Astrocyte of the hippocampus (primary cell): ENCODE measurements around the gene ZNF747.

ENCODE experiments used
- DNase-seq: peaks from one replicate; pipeline ENCODE4 v3.0.0; 2011; ENCODE audit warnings: low read depth, low spot score

The ZNF747 gene

DNA sequence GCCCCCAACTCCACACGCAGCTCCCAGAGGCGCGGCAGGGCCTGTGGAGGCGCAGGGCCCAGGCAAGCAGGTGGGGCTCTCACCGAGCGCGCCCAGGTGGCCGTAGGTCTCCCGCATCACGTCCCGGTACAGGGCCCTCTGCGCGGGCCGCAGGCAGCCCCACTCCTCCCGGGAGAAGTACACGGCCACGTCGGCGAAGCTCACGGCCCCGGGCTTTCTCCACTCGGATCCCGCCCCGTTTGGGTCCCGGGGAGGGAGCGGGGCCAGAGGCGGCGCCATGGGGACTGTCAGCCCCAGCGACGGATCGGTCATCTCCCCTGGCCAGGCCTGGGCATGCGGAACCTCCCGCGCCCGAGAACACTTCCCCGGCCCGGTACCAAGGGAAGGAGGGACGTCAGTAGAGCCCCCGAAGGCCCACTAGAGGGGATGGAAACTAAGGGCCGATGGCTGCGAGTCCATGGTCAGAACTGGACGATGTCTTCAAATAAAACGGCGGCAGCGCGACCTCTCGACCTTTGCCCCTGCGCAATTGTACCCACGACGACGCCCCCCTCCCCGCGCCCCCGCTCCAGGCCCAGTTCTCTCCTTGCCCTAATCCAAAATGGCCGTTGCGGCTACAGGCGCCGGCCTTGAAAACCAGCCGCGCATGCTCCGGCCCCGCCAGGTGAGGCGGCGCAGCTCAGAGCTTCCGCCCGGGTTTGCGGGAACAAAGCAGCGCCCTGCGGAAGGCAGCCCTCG, at the start of gene ZNF747:
ZNF747 (minus strand) TSS at position 491 of the 738 bp plus-strand sequence; CDS start at position 312, 179 bp downstream.
- peak; percentile 94 for DNase-seq

DNA sequence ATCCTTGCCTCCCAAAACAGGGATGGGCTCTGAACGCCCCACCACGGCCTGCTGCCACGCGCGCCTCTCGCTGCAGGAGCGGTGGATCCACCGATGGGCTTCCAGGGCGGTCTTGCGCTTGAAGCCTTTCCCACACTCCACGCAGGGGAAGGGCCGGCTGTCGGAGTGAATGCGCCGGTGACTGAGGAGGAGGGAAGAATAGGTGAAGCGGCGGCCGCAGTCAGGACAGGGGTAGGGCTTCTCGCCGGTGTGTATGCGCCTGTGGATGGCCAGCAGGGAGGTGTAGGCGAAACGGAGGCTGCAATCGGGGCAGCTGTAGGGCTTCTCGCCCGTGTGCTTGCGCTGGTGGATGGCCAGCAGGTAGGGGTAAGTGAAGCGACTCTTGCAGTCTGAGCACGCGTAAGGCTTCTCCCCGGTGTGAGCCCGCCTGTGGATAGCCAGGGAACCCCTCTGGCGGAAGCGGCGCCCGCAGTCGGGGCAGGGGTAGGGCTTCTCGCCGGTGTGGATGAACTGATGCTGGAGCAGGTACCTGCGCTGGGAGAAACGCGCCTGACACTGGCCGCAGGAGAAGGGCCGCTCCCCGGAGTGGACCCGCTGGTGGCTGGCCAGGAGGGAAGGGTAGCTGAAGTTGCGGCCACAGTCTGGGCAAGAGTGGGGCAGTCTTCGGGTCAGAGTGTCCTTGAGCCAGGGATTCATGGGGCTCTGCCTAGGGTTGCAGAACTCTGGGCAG, 48.1 kb upstream of the ZNF747 start:
- no peak for DNase-seq

DNA sequence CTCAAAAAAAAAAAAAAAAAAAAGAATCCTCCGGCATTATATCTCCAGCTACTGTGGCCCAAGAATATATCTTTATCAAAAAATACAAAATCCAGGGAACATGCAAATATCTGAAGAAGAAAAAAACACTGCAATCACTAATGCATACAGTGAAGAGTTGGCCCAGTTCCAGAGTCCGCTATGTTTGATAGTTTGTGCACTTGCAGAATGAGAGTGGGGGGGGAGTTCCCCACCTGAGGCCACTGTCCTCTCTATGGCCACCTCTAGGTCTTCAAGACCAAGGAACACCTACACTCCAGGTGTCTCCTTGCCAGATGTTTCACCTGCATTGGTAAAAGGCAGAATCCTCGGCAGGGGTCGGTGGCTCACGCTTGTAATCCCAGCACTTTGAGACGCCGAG, 46.8 kb upstream of the ZNF747 start:
- no peak for DNase-seq

DNA sequence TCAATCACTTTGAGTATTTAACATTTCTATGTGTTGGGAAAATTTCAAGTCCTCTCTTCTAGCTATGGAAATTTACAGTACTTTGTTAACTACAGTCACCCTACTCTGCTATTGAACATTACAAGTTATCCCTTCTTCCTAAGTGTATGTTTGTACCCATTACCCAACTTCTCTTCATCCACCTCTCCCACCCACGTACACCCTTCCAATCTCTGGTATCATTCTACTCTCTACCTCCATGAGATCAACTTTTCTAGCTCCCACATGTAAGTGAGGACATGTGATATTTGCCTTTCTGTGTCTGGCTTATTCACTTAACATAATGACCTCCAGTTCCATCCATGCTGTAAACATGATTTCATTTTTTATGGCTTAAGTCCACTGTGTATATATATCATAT, 40.0 kb upstream of the ZNF747 start:
- DNase-seq = no peak

DNA sequence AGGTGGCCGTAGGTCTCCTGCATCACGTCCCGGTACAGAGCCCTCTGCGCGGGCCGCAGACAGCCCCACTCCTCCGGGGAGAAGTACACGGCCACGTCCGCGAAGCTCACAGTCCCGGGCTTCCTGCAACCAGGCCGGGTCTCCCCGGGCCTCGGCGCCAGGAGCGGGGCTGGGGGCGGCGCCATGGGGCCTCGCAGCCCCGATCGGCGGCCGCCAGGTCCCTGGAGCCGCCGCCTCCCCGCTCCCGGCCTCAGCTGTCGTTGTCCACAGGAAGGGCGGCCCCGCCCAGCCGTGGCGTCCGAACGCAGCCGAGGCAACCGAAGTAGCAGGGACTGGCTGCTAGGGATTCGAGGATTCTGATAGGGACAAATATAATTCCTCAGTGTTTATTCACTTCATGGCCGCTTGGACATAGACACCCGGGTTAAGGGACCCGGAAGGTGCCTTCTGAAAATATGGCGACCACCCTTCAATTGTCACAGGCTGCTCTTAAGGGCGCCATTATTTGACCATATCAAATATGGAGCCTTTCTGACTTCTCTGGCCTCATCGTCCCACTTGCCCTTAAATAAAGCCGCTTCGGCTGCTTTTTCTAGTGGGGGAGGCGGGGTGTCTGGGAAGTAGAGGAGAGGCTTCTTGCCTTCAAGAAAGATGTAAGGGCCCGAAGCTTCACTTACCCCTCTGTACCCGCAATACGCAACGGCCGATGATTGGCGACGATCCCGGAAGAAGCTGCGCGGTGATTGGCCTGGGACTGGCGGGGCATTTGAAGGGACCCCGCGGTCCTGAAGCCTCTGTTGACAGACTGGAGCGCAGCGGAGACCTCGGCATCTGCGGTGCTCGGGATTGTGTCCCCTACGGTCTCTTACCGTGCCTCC, 37.0 kb upstream of the ZNF747 start, which contains the start of gene ZNF688:
ZNF688 (minus strand) TSS at position 270 of the 878 bp plus-strand sequence; CDS start at position 185, 85 bp downstream.
- DNase-seq = peak; percentile 97

- peak; percentile 62 for DNase-seq
Measured at GRCh38 chr16:30570636-30571444, 36.2 kb upstream of the ZNF747 start.

GRCh38 chr16:30569746-30570635, 35.3 kb upstream of the ZNF747 start:
- no peak for DNase-seq

GRCh38 chr16:30569281-30569680, 34.6 kb upstream of the ZNF747 start:
- DNase-seq = no peak

DNA sequence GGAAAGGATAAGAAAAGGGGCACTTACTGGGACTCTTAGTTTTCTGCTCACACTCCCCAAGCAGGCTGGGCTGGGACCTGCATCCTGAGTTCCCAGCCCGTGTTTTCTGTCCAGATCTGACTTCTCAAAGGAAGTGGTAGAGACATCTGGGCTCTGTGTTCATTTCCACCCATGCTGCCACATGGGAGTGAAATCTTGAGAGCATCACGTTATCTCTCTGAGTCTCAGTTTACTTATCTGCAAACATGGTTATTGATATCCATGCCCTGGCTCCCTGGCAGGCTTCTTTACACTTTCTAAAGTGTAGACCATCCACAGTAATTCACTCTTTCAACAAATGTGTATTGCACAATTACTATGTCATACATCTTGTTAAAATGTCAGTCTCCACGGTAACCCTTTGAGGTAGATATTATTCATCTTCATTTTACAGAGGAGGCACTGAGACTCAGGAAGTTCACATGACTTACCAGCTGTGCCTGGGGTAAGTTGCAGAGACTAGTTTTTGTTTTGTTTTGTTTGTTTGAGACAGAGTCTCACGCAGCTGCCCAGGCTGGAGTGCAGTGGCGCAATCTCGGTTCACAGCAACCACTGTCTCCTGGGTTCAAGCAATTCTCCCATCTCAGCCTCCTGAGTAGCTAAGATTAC, 33.5 kb upstream of the ZNF747 start:
- no peak for DNase-seq

DNA sequence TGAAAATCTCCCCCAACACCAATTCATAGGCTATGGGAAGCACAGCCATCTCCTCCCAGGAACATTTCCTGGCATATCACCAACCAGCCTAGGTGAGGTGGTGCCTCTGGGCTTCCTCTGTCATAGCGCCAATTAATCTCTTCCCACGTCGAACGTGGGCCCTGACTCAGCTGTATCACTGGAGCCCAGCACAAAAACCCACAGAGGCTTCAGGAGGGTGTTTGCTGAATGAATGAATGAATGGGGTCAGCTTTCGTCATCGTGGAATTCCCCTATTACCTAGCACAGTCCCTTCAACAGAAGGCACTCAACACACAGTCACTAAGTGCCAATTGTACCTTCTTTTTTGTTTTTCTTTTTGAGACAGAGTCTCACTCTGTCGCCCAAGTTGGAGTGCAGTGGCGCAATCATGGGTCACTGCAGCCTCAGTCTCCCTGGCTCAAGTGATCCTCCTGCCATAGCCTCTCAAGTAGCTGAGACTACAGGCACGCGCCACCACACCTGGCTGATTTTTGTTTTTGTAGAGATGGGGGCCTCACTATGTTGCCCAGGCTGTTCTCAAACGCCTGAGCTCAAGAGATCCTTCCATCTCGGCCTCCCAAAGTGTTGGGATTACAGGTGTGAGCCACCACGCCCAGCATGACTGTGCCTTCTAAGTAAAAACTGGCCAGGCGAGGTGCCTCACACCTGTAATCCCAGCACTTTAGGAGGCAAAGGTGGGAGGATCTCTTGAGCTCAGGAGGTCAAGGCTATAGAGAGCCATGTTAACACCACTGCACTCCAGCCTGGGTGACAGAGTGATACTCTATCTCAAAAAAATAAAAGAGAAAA, 32.7 kb upstream of the ZNF747 start:
- DNase-seq = peak; percentile 4

GRCh38 chr16:30566531-30566930, 31.9 kb upstream of the ZNF747 start:
- no peak for DNase-seq

- no peak for DNase-seq
Measured at GRCh38 chr16:30565984-30566383, 31.3 kb upstream of the ZNF747 start.

- no peak for DNase-seq
Measured at GRCh38 chr16:30565526-30565925, 30.9 kb upstream of the ZNF747 start.

GRCh38 chr16:30562021-30562420, 27.4 kb upstream of the ZNF747 start:
- DNase-seq = no peak

- no peak for DNase-seq
Measured at GRCh38 chr16:30561089-30561816, 26.6 kb upstream of the ZNF747 start.

GRCh38 chr16:30559690-30560089, 25.0 kb upstream of the ZNF747 start:
- no peak for DNase-seq

- DNase-seq = no peak
Measured at GRCh38 chr16:30558789-30559377, 24.2 kb upstream of the ZNF747 start.
